ENCODE data around the gene CCDC73. TPM values are rescaled to one million over a fixed set of nuclear protein-coding genes. Genes with fewer than 3 reads are reported as not detected.

Gene CCDC73
- total and polyA plus RNA-seq, 7 donors = 0.01 TPM; not detected in 6

DNA sequence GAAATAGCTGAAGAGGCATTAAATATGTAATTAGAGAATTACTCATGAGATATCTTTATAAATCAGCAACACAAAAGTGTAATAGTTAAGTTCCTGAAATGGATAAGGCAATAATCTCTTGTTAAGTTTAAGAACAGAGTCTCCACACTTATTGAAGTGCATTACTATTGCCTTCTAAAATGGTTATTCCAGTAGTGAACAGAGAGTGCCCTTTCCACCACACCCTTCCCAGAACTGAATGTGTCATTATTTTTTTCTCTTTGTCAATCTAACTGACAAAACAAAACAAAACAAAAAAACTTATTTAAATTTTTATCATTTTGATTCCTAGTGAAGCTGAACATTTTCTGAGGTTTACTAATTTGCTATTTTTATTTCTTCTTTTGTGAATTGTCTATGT is 26.0 kb upstream of the CCDC73 start:
- TF ChIP-seq, protein P1, sequence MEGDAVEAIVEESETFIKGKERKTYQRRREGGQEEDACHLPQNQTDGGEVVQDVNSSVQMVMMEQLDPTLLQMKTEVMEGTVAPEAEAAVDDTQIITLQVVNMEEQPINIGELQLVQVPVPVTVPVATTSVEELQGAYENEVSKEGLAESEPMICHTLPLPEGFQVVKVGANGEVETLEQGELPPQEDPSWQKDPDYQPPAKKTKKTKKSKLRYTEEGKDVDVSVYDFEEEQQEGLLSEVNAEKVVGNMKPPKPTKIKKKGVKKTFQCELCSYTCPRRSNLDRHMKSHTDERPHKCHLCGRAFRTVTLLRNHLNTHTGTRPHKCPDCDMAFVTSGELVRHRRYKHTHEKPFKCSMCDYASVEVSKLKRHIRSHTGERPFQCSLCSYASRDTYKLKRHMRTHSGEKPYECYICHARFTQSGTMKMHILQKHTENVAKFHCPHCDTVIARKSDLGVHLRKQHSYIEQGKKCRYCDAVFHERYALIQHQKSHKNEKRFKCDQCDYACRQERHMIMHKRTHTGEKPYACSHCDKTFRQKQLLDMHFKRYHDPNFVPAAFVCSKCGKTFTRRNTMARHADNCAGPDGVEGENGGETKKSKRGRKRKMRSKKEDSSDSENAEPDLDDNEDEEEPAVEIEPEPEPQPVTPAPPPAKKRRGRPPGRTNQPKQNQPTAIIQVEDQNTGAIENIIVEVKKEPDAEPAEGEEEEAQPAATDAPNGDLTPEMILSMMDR (IDR thresholded peaks at IDR 0.05) = no peak
- ATAC-seq (no peak), DNase-seq (no peak)

DNA sequence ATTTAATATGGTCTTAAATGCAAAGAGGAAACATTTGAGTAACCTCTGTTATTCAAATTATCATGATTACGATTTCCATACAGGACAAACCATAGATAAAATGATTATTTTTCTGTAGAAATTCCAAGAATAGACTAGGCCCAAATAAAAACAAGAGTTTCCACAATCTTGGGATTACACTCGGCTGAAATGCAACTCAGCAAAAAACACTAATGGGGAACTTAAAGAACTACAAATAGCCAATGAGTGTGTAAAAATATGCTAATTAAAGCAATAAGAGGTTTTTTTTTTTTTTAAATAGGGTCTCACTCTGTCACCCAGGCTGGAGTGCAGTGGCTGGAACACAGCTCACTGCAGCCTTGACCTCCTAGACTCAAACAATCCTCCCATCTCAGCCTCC is 24.7 kb upstream of the CCDC73 start:
- Histone ChIP-seq H3K27me3 (ENCODE audit: insufficient read depth in 3 of 3, low read length in 2 of 3) (no peaks in the 10 kb centered on the region), H3K36me3 (ENCODE audit: insufficient read depth in 1 of 2, low read depth in 1 of 2) (no peaks in the 10 kb centered on the region), H3K4me3 (no peak overlapping the region), H3K9me3 (no peaks in the 10 kb centered on the region), H3K27ac (no peak overlapping the region), H3K4me1 (no peaks in the 10 kb centered on the region)
- intact Hi-C loops (cut with DNase I) = no loop called here
- TF ChIP-seq, protein P1 (IDR thresholded peaks at IDR 0.05) = no peak
- DNase-seq (no peak), ATAC-seq (no peak)
- 62 to 73% (median 68%) methylated on average over 2 of the region's 2 CpGs for WGBS, 3 donors

More for the DNA sequence above, 26.0 kb upstream of the CCDC73 start:
- Histone ChIP-seq H3K27me3 (ENCODE audit: insufficient read depth in 3 of 3, low read length in 2 of 3) (no peaks in the 10 kb centered on the region), H3K4me1 (no peaks in the 10 kb centered on the region), H3K27ac (no peak overlapping the region), H3K4me3 (no peak overlapping the region), H3K9me3 (no peaks in the 10 kb centered on the region), H3K36me3 (ENCODE audit: insufficient read depth in 1 of 2, low read depth in 1 of 2) (no peaks in the 10 kb centered on the region)
- intact Hi-C loops (cut with DNase I) = no loop called here

DNA sequence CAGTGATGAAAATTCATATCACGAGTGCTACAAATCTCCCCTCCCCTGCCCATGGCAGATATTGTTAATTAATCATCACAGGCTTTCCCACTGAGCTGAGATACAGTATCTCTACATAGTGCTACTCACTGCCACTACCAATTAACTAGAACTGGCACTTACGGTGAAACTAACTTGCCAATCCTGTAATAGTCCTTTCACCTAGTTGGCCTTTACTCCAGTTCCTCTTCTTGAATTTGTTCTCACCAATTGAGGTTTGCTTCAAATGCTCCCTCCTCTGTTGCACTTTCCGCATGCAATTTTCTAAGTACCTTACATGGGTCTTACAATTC is 23.4 kb upstream of the CCDC73 start:
- no peak for DNase-seq
- WGBS, 3 donors = 81 to 86% (median 82%) methylated on average over 3 of the region's 3 CpGs
- Histone ChIP-seq H3K27me3 (ENCODE audit: insufficient read depth in 3 of 3, low read length in 2 of 3) (no peaks in the 10 kb centered on the region), H3K9me3 (no peaks in the 10 kb centered on the region), H3K27ac (no peak overlapping the region), H3K4me3 (no peak overlapping the region), H3K4me1 (no peaks in the 10 kb centered on the region), H3K36me3 (ENCODE audit: insufficient read depth in 1 of 2, low read depth in 1 of 2) (no peaks in the 10 kb centered on the region)
- ATAC-seq = no peak
- intact Hi-C loops (cut with DNase I) = no loop called here
- TF ChIP-seq, protein P1 (IDR thresholded peaks at IDR 0.05) = no peak

DNA sequence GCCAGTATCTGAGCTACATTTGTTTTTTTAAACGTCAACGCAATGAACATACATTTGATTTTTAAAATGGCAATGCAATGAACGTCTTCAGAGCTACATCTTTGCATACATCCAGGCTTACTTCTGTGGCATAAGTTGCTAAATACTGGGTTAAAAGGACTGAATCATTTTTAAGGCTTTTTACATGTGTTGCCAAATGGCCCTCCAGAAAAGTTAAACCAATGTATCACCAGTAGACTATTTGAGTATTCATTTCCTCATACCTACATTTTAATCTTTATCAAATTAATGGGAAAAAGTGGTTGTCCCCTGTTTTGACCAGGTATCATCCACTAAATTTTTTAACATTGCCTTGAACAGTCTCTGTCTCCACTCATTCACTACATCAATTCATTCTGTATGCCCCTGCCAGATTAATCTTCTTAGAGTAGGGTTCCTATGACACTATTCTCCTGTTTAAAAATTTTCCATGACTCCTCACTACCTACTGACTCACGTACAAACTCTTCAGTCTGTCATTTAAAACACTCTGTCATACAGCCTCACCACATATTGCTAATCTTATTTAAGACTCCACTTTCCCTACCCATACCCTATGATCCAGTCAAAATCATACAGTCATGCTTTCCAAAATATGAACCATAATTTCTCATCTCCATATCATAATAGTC is 22.9 kb upstream of the CCDC73 start:
- ATAC-seq (no peak), DNase-seq (no peak)
- Histone ChIP-seq H3K4me1 (no peaks in the 10 kb centered on the region), H3K27ac (no peak overlapping the region), H3K9me3 (no peaks in the 10 kb centered on the region), H3K4me3 (no peak overlapping the region), H3K36me3 (ENCODE audit: insufficient read depth in 1 of 2, low read depth in 1 of 2) (no peaks in the 10 kb centered on the region), H3K27me3 (ENCODE audit: insufficient read depth in 3 of 3, low read length in 2 of 3) (no peaks in the 10 kb centered on the region)
- TF ChIP-seq, protein P1 (IDR thresholded peaks at IDR 0.05) = no peak
- intact Hi-C loops (cut with DNase I) = no loop called here
- WGBS, 3 donors = 76 to 82% (median 76%) methylated on average over 4 of the region's 4 CpGs

DNA sequence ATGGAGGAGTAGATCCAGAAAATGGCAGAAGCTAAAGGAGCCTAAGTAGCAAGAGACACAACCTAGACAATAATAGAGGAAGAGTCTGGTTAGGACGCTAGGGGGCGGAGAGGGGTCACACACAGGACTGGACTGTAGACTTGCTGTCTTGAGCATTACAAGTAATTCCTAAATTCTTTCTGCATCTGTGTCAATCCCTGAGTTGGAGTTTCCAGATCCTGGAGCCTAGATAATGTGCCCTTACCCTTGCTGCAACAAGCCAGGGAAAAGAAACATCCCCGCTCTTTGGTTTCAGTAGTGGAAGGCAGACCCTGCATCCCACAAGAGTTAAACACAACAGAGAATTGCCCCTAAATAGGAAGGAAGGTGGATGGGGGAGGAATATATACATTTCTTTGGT is 14.9 kb upstream of the CCDC73 start:
- peak in 1 of 2 donors; percentile 38 for DNase-seq
- intact Hi-C loops (cut with DNase I) = loop anchor here in 1 of 2 donors (10.0 kb wide), 1 partner anchor 255 kb away; no protein-coding TSS in a partner anchor
- TF ChIP-seq, protein P1 (IDR thresholded peaks at IDR 0.05) = peak; percentile 45
- 22 to 32% (median 25%) methylated on average over 3 of the region's 3 CpGs for WGBS, 3 donors
- peak in 2 of 4 donors; percentile 59 to 68 for ATAC-seq
- Histone ChIP-seq H3K27me3 (ENCODE audit: insufficient read depth in 3 of 3, low read length in 2 of 3) (no peaks in the 10 kb centered on the region), H3K4me3 (no peak overlapping the region), H3K9me3 (no peaks in the 10 kb centered on the region), H3K36me3 (ENCODE audit: insufficient read depth in 1 of 2, low read depth in 1 of 2) (no peaks in the 10 kb centered on the region), H3K4me1 (no peaks in the 10 kb centered on the region), H3K27ac (no peak overlapping the region)

Data from psoas muscle (tissue), 8 donors.